IPS-NIHi7 (cell line): ENCODE results near the gene SNPH.

Source experiments
- DNase-seq: peaks from one replicate; pipeline ENCODE4 v3.0.0; 2012; ENCODE audit warnings: mixed read lengths; ENCODE audit errors: extremely low spot score

The SNPH gene

GRCh38 chr20:1306316-1307135 is 40.4 kb downstream of the SNPH start:
- DNase-seq, result no peak

DNA sequence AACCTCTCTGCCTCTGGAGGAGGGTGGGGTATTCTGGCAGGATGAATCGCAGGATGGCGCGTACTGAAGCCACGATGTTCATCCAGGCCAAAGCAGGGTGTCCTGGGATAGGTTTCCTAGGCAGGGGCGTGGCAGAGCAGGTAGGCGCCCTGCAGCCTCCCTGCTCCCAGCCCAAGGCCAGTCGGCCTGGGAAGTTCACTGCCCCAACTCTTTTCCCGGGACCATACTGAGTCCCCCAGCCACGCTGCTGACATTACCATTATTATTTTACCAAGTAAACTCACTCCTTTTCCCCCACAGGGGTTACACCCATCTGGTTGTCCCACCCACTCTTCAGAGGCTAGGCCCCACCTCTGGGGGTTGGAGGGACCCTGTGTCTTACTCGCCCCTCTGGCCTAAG is 41.1 kb downstream of the SNPH start:
- DNase-seq, result no peak

DNA sequence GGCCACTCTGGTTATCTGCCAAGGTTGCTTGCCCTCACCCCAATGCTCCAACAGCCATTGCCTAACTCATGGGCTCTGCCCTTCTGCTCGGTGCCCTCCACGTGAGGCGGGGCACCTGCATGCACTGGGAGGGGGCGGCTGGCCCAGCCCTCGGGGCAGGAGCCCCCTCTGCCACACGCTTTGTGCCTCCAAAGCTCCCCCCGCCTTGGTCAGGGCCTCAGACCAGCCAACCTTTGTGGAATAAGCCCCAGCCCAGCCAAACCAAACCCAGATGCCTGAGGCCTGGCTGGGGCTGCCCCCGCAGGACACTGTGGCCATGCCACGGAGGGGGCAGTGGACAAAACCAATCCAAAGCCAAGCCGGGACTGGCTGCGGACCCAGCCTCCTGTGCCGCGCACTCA is 41.5 kb downstream of the SNPH start:
- no peak for DNase-seq

DNA sequence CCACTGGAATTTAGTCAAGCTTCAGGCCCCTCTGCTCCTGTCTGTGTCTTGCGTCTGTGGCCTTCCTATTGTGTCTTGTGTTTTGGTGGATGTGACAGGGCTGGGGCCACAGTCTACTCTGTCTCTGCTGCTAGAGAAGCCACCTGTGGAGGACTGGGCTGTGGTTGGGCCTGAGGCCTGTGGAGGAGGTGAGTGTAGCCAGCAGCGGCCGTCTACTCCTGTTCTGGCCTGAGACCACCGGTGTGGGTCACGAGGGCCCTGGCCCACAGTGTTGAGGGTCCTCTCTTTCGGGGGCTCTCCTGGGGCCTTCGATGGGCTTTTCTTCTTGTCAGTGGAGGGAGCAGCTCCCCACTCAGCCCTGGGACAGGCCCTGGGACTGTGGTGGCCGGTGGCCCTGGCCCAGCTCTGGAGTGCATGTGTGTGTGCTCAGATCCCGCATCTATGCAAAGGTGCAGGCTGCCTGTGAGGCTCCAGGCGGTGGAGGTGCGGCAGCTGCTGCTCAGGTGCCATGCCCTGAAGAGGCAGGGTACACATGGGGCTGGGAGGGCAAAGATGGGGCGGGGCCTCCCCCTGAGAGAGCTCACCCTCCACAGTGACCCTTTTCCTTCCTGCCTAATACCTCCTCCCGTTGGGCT is 42.1 kb downstream of the SNPH start:
- no peak for DNase-seq

DNA sequence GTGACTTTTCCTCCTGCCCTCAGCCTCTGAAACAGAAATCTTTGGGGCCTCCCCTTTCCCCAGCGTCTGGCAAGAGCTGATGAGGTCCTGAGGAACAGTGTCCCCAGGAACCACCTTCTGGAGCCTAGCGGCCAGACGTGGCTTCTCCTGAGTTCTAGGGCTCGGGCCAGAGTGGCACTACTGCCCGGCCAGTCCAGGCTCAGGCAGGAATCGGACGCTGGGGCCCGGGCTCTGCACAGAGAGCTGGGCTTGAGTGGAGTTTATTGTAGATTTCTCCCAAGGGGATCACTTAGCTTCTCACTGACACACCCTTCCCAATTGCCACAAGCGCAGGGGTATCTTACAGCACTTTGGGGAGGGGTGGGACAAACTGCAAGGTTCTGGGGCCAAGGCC is 42.6 kb downstream of the SNPH start:
- DNase-seq, result no peak

DNA sequence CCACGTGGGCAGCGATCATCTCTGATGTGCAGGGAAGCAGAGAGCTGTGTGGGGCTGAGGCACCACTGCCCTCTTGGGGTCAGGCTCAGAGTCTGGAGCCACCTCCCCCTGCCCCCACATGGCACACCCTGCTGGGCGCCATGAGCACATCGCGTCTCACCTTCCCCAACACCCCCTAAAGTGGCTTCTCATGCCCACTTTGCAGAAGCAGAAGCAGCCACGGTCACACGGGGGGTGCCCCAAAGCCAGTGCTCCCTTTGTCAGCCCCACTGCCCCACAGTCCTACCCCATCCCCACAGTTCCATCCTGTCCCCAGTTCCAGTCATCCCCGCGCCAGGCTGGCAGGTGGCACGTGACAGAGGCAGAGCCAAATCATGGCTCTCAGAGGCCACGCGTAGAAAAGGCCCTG is 43.3 kb downstream of the SNPH start:
- peak; percentile 42 for DNase-seq

GRCh38 chr20:1310071-1310470 is 44.0 kb downstream of the SNPH start:
- DNase-seq, result no peak

- DNase-seq, result no peak
These were observed 44.6 kb downstream of the SNPH start for GRCh38 chr20:1310506-1311190.

GRCh38 chr20:1312308-1312707 is 46.2 kb downstream of the SNPH start:
- no peak for DNase-seq

GRCh38 chr20:1312904-1313235 is 46.8 kb downstream of the SNPH start:
- DNase-seq, result no peak

DNA sequence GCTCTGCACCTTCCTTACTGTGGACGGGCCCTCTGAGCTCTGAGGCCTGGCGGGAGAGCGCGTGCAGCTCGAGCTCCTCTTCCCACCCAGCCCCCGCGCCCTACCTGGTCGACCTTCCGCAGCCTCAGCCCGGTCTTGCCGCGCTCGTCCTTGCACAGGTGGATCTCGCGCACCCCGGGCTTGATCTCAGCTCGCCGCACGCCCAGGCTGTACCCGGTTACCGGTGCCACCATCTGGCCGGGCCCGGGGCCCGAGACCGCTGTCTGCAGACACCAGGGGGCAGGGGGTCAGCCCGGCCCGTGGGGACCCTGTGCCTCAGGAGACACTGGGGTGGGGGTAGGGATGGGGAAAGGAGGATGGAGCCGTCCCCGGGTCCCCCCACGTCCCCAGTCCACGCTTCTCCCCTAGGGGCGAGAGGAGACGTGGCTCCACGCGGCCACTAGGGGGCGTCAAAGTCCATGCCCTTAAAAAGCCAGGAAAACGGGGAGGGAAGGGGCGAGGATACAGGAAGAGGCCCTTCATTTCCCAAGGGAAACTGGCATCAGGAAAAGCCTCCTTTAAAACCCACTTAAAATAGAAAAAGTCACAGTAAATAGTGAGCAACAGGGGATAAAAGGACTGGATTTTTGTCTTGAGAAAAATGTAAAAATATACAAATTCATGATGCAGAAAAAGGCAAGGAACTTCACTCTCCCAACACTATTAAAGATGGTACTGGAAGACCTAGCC is 47.3 kb downstream of the SNPH start:
- peak; percentile 84 for DNase-seq

DNA sequence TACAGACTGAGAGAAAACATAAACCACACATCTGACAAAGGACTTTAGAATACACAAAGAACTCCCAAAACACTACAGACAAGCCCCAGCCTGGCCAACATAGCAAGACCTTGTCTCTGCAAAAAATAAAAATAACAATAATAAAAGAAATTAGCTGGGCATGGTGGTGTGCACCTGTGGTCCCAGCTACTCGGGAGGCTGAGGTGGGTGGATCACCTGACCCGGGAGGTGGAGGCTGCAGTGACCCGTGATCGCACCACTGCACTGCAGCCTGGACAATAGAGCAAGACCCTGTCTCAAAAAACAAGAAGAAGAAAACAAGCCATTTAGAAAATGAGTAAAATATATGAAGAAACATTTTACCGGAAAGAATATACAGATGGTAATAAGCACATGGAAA is 49.7 kb downstream of the SNPH start:
- DNase-seq, result no peak

DNA sequence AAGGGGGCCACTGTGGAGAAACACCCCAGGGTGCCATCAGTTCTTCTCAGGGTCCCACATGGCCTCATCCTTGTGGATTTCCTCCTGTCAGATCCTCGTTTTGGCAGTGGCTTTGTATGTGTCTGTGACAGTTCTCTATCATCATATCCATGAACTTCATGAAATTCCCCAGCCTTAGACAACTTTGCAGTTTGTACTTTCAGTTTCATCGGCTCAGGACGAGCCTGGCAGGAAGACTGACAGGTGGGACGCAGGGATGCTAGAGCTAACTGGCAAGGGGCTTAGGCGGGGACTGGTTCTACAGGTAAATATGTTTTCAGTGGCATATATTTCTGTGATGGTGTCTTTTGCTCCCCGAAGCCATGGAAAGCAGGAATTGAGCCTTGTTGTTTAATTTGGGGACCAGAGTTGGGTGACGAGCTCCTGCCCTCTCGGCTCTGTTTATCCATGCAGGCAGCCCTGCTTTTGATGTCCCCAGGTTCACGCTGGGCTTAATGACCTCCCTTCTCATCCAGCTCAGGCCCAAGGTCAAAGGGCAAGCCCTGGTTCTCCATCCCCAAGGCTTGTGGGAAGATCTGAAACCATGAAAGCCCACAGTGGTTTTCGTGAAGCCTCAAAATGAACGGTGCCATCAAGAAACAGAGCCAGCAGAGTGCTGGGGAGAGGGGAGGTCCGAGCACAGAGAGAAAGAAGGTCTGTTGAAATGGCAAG is 51.6 kb downstream of the SNPH start:
- no peak for DNase-seq

DNA sequence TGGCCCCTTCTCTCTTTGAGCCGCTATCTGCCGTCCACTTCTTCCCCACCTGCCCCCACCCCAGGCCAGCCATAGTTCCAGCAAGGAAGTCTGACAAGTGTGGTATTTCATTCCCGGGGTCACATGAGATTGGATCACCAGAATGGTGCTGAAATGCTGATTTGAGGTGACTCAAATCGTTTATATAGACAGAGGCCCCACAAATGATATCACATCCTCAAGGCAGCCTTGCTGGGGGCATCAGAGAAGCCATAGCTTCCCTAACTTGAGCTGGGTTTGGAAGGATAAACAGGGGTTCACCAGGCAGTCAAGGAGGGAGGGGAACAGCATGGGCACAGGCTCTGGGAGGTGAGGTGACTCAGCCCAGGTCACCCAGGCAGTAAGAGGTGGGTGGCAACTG is 53.0 kb downstream of the SNPH start:
- no peak for DNase-seq

- no peak for DNase-seq
These were observed 53.4 kb downstream of the SNPH start for GRCh38 chr20:1319462-1319861.

- no peak for DNase-seq
These were observed 53.9 kb downstream of the SNPH start for GRCh38 chr20:1320016-1320415.

DNA sequence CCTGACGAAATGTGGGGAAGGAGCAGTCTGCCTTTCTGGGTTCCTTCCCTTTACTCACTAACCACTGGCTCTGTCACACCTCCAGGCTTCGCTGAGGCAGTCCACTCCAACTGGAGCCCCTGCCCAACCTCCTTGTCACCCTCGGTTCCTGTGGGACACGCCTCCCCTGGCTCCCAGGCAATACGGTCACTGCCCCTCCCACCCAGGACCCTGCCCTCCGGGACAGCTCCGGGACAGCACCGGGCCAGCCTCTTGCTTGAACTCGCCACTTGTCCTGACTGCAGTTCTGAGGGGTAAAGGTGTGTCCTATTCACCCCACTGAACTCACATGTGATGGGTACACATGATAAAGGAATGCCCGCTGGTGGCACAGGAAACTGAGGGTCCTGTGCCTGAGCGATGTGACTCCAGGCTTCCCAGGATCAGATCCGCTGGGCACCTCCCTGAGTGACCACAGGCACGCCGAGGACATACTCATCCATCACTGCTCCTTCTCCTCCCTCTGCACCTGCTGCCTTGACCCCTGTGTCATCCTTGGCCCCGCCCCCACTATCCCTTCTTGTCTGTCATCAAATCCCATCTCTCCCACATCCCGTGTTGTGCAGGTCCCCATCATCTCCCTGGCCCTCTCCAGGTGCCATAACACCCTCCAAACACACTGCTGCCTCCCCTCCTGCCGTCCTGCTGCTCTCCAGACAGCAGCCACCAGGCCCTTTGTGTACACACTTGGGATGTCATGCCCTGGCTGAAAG is 55.0 kb downstream of the SNPH start:
- no peak for DNase-seq

DNA sequence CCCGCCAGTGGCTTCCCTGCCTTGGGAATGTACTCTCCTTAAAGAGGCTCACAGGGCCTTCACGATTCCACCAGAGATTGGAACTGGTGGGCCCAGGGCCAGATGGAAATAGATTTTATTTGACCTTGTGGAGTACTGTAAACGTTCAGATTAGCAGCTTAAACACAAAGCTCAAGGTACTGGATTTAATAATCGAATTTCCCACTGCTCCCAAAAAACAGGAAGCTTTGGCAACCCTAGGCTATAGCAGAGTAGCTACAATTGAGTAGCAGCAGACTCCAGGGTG is 55.5 kb downstream of the SNPH start:
- no peak for DNase-seq

GRCh38 chr20:1322511-1323245 is 56.6 kb downstream of the SNPH start:
- DNase-seq, result no peak

- no peak for DNase-seq
These were observed 57.2 kb downstream of the SNPH start for GRCh38 chr20:1323256-1323655.
